H1 (cell line): ENCODE results near the gene COTL1. TPM values are rescaled to one million over a fixed set of nuclear protein-coding genes. Genes with fewer than 3 reads are reported as not detected.

ENCODE experiments used
- ASH2L ChIP-seq: fragments of 200-600, 300-600 bp; sonication (generic); IDR thresholded peaks from one replicate; pipeline ENCODE4 v1.7.1; 2017; ENCODE audit warnings: low read length
- CEBPB ChIP-seq: IDR thresholded peaks from 2 replicates; pipeline ENCODE4 v1.6.1; 2012; ENCODE audit warnings: low read depth, low read length
- EGR1 ChIP-seq: IDR thresholded peaks from 2 replicates; pipeline ENCODE4 v1.6.1; 2011; ENCODE audit warnings: low read depth, low read length, borderline replicate concordance
- PHF8 ChIP-seq: fragments of 200-600 bp; sonication (generic); conservative IDR thresholded peaks from 2 replicates; pipeline ENCODE4 v1.7.1; 2012; ENCODE audit warnings: low read depth, mild to moderate bottlenecking, inconsistent platforms, low read length, moderate library complexity
- POLR2A ChIP-seq, 2 experiments: IDR thresholded peaks; 1 replicate in 1 of 2; 2 replicates in 1 of 2; pipeline ENCODE4 v1.6.1; 2011; ENCODE audit warnings: low read depth in 2 of 2, low read length in 2 of 2, mild to moderate bottlenecking in 2 of 2; ENCODE audit errors: control extremely low read depth in 1 of 2
- TCF12 ChIP-seq: IDR thresholded peaks from 2 replicates; pipeline ENCODE4 v1.6.1; 2011; ENCODE audit warnings: low read depth, mild to moderate bottlenecking, low read length
- polyA plus RNA-seq, 7 experiments: library from polyadenylated mRNA; depleted of rRNA in 3 of 7; stranded (reverse) in 5 of 7; unstranded in 2 of 7; fragments of >200 nt in 5 of 7; fragments of 200-250 nt in 2 of 7; gene quantifications; 1 replicate in 5 of 7; 2 replicates in 1 of 7; 4 replicates in 1 of 7; pipeline versions ENCODE4 v1.2.1 to v1.2.3, GENCODE V29; 2011 to 2013; ENCODE audit warnings: missing spikeins in 2 of 7, mixed read lengths in 2 of 7
- total RNA-seq: library from RNA; stranded (reverse); fragmentation: NEBNext Ultra II Directional; extraction: Animal tissue kit (Norgen Biotek cat#: 25700); gene quantifications from 2 replicates; pipeline ENCODE4 v1.2.1, GENCODE V29; 2021

The COTL1 gene
- total and polyA plus RNA-seq, 2 of the 8 experiments (the other 6 are each of a cell fraction or from before 2014, with no cell fraction given), result 59.2 to 183 TPM

DNA sequence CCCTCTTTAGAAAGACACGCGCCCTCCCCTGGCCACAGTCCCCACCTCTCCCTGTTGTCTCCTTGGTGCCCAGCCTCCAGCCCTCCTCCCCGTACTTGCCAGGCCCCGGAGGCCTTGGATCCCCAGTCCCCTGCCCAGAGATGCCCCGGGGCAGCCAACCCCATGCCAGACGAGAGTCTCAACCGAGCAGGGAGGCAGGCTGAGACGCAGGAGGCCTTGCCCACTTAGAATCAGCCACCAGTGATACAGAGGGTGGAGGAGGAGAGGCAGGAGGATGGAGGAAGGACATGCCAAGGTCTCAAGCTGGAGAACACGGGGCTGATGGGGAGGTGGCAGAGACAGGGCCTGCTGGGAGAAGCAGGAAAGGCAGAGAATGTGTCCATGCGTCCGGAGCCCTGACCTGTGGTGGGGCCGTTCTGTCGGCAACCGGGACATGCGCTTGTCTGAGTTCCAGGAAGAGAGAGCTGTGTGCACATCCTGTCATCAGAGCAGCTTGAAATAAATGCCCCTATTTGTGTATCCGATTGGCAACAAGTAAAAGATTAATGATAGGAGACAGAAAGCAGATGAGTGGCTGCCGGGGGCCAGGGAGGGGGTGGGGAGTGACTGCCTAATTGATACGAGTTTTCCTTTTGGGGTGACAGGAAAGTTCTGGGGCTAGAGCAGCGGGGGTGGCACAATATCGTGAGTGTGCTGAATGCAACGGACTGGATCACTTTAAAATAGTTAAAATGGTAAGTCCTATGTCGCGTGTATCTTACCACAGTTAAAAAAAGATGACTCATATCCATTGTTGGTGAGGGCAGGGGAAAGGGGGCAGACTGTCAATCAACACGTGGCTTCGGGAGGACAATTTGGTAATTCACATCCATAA lies 68.7 kb downstream of the COTL1 start (continued):
- TF ChIP-seq PHF8, result no peak
- TF ChIP-seq EGR1, result no peak
- TF ChIP-seq CEBPB, result no peak
- TF ChIP-seq POLR2A (IDR thresholded peaks at IDR 0.05; ENCODE audit: control extremely low read depth in 1 of 2, low read depth in 2 of 2, low read length in 2 of 2), result no peak
- TF ChIP-seq ASH2L, result no peak
- TF ChIP-seq TCF12, result no peak
